DMS153 treated with DMSO at 0.1 percent for 48 hours (cell line): ENCODE results near the gene KRTAP4-8.
"Not testable (repeated sequence)": the region's sequence is repeated elsewhere in the genome, so short reads cannot be mapped to it uniquely, and the experiment has no call there.

Experiments used
- DNase-seq: peaks from one replicate; lab custom pipeline; 2025; ENCODE audit not compliant: unreplicated experiment; lab: John Stamatoyannopoulos, UW

The KRTAP4-8 gene

DNA sequence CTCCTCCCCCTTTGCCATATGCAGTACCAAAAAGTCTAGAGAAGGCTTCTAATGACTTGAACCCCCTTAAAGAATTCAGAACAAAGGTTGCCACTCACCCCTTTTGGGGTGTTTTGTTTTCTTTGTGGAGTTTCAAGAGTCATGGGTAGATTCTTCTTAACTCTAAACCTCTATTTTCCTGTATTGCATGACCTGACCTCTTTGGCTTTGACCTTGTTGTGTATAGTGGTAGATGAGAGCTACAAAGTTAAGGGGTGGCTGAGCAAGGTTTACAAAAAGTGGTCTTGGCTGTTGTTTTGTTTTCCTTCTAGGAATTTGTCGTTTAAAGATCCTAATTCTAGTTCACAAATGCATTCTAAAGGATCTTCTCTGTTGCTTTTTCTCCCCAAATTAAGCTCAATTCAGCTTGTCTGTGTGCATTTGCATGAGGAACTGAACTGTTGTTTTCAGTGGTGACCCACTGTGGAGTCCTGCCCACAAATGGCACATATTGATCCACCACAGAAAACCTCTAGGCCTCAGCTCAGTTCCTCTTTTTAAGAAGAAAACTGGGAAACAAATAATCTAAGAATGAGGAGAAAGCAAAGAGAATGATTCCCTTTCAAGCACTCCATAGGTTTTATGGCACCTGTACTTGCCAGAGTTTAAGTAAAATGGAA lies 10.9 kb upstream of the KRTAP4-8 start:
- DNase-seq = not testable (repeated sequence)

DNA sequence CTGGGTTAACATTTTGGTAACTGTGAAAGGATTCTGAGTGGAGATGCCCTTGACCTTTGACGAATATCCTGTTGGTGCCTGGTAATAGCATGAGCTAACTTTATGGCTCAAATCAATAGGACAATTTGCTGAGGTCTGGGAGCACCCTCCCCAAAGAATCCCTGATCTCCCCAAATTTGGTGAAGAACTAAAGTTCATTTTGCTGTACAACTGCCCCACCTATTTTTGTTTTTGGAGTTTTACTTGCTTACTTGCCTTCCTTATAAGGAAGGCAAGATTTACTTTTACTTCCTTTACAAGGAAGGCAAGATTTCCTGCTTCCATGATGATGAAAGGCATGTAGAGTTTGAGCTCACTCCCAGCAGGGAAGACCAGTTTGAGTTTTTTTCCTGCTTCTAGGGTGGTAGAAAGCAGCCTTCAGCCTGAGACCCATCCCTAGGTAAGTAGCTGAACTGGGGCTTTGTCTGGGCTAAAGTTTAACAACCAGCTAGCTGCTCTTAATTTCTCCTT lies 10.1 kb upstream of the KRTAP4-8 start:
- no peak for DNase-seq

DNA sequence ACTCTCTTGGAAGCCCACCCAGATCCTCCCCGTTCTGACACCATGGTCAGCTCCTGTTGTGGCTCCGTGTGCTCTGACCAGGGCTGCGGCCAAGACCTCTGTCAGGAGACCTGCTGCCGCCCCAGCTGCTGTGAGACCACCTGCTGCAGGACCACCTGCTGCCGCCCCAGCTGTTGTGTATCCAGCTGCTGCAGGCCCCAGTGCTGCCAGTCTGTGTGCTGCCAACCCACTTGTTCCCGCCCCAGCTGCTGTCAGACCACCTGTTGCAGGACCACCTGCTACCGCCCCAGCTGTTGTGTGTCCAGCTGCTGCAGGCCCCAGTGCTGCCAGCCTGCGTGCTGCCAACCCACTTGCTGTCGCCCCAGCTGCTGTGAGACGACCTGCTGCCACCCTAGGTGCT lies 7.4 kb upstream of the KRTAP4-8 start, which contains the start of gene KRTAP4-9:
KRTAP4-9 (plus strand) TSS at position 43 of the 400 bp plus-strand sequence; CDS start at position 43, 0 bp downstream.
- not testable (repeated sequence) for DNase-seq

DNA sequence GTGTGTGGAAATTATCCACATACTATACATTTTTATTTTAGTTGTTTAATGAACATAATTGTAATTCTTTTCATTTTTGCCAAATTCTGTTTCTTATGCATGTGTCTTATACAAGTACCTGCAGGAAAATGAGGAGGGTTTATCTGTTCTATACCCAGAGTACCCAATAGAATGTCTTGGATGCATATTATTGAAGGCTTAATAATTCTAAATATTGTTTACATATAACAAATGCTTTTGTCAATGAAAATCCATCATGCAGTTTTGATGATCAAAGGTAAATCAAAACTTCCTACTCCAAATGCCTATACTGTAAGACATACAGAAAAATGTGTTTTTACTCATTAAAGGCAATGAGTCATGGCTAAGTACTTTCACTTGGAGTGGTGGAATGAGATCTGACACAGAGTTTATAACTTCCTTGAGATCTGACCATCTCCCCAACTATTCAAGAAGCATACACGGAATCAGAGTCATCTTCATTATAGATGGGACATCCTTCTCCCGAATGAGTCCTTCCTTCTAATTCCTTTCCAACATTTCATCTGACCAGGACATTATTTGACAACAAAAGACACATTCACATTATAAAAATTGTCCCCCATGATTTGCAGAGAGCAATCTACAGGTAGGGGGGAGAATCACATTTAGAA lies 6.6 kb upstream of the KRTAP4-8 start:
- not testable (repeated sequence) for DNase-seq

DNA sequence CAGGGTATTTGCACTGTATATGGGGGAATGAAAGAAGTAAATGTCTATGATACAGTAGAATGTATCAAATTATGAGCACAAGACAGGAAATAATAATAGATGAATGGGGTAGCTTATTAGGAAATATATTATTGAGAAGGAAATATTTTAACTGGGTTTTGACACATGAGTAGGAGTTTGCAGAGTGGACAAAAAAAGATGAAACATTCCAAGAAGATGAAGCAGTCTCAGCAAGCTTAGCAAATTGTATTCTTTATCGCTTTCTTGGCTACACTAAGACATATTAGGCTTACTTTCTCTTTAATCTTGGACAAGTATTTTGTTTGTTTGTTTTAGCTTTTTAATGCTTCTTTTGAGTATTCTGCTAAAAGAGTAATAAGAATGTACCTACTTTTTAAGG lies 6.0 kb upstream of the KRTAP4-8 start:
- DNase-seq = no peak

DNA sequence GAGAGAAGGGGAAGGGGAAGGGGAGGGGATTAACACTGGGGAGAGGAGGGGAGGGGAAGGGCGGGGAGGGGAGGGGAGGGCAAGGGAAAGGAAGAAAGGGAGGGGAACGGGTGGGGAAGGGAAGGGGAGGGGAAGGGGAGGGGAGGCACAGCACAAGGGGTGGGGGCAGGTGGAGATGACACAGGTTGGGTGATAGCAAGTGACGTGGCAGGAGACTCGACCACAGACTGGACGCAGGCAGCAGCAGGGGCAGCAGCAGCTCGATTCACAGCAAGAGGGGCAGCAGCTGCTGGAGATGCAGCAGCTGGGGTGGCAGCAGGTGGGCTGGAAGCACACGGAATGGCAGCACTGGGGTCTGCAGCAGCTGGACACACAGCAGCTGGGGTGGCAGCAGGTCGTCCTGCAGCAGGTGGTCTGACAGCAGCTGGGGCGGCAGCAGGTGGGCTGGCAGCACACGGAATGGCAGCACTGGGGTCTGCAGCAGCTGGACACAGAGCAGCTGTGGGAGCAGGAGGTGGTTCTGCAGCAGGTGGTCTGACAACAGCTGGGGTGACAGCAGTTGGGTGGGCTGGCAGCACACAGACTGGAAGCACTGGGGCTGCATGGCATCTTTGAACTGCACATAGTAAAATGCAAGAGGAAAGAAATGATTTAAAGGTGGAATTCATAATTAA lies 3.8 kb upstream of the KRTAP4-8 start, which contains the start of gene KRTAP4-16:
KRTAP4-16 (minus strand) TSS at position 624 of the 674 bp plus-strand sequence; CDS start at position 624, 0 bp downstream.
- no peak for DNase-seq

DNA sequence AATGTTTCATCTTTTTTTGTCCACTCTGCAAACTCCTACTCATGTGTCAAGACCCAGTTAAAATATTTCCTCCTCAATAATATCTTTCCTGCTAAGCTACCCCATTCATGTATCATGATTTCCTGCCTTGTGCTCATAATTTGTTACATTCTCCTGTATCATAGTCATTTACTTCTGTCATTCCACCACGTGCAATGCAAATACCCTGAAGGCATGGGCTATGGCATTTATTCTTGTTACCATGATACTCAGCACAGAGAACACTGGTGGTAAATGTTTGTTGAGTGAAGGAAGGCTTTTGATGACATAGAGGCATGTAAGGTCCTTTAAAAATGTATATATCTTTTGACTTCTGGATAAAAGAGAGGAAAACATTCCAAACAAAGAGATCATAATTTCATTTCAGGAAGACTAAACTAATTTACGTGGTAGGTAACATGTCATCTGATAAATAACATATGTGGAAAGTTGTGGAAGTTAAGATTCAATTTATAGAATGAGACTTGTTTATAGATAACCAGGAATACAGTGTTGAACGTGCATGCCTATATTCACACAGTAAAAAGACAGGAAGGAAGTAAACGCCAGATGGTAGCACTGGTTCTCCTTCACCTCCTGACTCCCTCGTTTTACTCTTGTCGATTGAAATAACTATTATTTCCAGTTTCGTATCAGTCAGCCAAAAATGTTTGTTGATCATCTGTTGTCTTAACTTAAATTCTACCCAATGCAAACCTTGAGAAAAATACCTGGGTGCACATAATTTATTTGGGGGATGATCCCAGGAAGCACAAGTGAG lies 1.9 kb upstream of the KRTAP4-8 start:
- DNase-seq = not testable (repeated sequence)

DNA sequence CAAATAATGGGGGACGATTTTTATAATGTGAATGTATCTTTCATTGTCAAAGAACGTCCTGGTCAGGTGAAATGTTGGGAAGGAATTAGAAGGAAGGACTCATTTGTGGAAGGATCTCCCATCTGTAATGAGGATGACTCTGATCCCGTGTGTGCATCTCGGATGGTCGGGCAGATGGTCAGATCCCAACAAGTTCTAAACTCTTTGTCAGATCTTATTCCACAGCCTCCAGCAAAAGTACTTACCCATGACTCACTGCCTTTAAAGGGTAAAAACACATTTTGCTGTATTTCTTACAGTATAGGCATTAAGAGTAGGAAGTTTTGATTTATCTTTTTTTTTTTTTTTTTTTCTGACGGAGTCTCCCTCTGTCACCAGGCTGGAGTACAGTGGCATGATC lies 539 bp upstream of the KRTAP4-8 start:
- DNase-seq = no peak

DNA sequence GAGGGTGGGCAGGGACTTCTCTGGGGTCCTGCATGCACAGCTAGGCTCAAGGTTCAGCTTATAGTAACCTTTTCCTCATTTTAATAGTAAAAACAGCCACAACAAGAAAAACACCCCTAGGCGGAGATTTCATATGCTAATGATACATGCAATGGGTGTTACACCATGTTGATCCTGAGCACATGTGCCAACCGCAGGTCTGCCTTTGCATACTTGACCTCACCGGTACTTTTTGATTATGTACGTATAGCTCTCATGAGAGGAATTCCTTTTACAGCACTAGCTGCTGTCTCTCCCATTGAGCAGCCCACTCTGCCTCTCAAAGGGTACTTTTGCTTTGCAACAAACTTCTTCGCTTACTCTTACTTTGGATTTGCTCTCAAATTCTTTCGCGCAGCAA lies 1.9 kb downstream of the KRTAP4-8 start:
- no peak for DNase-seq

DNA sequence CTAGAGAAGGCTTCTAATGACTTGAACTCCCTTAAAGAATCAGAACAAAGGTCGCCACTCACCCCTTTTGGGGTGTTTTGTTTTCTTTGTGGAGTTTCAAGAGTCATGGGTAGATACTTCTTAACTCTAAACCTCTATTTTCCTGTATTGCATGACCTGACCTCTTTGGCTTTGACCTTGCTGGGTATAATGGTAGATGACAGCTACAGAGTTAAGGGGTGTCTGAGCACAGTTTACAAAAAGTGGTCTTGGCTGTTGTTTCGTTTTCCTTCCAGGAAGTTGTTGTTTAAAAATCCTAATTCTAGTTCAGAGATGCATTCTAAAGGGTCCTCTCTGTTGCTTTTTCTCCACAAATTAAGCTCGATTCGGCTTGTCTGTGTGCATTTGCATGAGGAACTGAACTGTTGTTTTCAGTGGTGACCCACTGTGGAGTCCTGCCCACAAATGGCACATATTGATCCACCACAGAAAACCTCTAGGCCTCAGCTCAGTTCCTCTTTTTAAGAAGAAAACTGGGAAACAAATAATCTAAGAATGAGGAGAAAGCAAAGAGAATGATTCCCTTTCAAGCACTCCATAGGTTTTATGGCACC lies 9.1 kb downstream of the KRTAP4-8 start:
- not testable (repeated sequence) for DNase-seq

DNA sequence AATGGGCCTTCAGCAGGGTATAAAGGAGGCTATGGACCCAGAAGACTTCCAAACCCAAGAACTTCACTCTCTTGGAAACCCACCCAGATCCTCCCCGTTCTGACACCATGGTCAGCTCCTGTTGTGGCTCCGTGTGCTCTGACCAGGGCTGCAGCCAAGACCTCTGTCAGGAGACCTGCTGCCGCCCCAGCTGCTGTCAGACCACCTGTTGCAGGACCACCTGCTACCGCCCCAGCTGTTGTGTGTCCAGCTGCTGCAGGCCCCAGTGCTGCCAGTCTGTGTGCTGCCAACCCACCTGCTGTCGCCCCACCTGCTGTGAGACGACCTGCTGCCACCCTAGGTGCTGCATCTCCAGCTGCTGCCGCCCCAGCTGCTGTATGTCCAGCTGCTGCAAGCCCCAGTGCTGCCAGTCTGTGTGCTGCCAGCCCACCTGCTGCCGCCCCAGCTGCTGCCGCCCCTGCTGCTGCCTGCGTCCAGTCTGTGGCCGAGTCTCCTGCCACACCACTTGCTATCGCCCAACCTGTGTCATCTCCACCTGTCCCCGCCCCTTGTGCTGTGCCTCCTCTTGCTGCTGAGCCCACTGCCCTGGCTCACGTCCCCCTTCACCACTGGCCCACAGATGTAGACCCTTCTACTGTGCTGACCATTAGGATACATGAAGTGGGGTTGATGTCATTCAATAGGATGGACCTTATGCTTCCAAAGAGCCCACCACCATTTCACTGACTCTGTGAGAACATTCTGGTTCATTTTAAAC lies 13.7 kb downstream of the KRTAP4-8 start, which contains the start of gene KRTAP4-7:
KRTAP4-7 (plus strand) TSS at position 51 of the 757 bp plus-strand sequence; CDS start at position 108, 57 bp downstream.
- not testable (repeated sequence) for DNase-seq

DNA sequence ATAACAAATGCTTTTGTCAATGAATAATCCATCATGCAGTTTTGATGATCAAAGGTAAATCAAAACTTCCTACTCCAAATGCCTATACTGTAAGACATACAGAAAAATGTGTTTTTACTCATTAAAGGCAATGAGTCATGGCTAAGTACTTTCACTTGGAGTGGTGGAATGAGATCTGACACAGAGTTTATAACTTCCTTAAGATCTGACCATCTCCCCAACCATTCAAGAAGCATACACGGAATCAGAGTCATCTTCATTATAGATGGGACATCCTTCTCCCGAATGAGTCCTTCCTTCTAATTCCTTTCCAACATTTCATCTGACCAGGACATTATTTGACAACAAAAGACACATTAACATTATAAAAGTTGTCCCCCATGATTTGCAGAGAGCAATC lies 14.5 kb downstream of the KRTAP4-8 start:
- DNase-seq = not testable (repeated sequence)

DNA sequence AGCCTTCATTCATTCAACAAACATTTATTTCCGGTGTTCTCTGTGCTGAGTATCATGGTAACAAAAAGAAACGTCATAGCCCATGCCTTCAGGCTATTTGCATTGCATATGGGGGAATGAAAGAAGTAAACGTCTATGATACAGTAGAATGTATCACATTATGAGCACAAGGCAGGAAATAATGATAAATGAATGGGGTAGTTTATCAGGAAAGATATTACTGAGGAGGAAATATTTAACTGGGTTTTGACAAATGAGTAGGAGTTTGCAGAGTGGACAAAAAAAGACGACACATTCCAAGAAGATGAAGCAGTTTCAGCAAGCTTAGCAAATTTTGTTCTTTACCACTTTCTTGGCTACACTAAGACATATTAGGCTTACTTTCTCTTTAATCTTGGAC lies 15.3 kb downstream of the KRTAP4-8 start:
- no peak for DNase-seq

DNA sequence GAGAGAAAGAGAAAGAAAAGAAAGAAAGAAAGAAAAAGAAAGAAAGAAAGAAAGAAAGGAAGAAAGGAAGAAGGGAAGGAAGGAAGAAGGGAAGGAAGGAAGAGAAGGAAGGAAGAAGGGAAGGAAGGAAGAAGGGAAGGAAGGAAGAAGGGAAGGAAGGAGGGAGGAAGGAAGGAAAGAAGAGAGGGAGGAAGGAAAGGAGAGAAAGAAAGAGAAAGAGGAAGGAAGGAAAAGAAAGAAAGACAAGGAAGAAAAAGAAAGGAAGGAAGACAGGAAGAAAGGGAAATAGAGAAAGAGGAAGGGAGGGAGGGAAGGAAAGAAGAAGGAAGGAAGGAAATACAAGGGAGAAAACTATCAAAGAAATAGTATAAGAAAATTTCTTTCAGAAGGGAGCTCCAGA lies 21.2 kb downstream of the KRTAP4-8 start:
- no peak for DNase-seq

DNA sequence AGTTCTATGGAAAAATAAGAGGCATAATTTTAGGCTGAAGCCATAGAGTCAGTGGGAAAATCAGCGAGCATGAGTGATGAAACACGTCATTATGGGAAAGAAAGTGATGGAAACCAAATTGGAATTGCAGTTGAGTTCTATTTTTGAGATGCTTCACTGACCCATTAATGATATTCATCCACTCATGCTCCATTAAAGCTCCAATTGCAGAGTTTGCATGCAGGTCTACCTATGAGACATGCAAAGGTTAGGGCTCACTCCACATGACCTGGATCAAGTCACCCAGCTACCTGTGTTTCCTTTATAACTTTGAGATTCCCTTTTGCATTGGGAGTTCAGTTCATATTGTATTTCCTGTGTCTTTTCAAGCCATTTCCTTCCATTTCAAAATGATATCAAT lies 24.3 kb downstream of the KRTAP4-8 start:
- DNase-seq = no peak

DNA sequence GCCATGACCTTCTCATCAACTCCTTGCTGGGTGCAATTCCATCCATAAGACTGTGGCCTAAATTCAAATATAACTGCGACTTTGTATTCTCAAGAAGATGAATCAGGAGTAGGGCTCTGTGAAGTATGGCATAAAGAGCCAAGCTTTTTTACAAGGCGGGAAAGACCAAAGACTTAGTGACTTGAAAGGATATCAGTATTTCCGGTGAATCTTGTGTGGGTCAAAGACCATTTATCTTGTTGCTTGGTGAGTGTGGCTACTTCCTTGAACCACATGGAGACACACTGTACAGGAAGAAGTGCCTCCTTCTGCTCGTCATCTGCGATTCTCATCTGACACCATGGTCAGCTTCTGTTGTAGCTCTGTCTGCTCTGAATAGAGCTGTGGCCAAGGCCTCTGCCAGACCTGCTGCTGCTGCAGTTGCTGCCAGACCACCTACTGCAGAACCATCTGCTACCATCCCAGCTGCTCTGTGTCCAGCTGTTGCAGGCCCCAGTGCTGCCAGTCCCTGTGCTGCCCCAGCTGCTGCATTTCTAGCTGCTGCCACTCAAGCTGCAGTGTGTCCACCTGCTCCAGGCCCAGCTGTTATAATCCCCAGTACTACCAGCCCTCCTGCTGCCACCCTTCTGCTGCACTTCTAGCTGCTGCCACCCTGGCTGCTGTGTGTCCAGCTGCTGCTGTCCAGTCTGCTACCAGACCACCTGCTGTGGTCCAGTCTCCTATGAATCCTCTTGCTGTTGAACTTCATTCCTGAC lies 26.2 kb downstream of the KRTAP4-8 start:
- DNase-seq = no peak

DNA sequence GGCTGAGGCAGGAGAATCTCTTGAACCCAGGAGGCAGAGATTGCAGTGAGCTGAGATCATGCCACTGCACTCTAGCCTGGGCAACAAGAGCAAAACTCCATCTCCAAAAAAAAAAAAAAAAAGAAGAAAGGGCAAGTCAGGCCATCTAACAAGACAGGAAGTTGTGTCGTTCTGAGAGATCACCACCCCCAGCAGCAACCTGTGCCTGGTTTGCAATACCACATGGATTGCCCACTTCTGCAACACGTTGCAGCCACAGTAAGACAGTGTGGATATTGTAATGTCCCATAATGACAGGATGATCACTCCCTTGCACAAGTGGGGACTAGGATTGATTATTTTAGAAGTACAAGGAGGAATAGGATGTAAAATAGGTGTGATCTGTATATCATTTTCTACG lies 28.9 kb downstream of the KRTAP4-8 start:
- DNase-seq = no peak

DNA sequence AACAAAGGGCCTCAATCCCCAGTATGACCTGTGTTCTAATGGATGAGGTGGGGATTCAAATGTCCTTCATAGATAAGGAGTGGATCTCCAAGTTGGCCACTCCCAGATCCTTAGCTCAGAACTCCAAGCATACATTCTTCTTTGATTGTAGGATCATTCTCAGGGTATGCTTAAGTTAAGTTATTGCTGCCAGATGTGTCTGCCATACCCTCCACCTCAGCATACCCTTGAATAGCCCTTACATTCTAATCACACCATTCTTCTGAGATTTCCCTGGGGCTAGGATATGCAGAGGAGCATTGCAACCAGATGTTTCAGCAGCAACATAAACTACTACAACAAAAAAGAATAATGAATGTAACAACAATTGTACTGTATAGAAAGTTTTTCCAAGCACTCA lies 30.7 kb downstream of the KRTAP4-8 start:
- no peak for DNase-seq
